Gastrocnemius medialis (tissue), 4 donors: ENCODE results near the gene RNF175. TPM values are rescaled to one million over a fixed set of nuclear protein-coding genes. Genes with fewer than 3 reads are reported as not detected.

Experiments used
- ATAC-seq, 2 donors: fragments of 150-250 bp; one replicate each; pipeline ENCODE4 v1.9.1; 2016
- DNase-seq, 2 donors: peaks; one replicate each; pipeline ENCODE4 v3.0.0-alpha.2; 2019
- H3K27ac ChIP-seq, 4 donors: fragments of 200-600 bp; sonication (generic); 1 replicate in 1 of 4; 2 replicates in 3 of 4; pipeline ENCODE4 v1.5.1; 2016 to 2018; ENCODE audit warnings: mild to moderate bottlenecking in 2 of 4, moderate library complexity in 1 of 4
- H3K27me3 ChIP-seq, 3 donors: fragments of 200-600 bp; sonication (generic) in 2 of 3; 1 replicate in 1 of 3; 2 replicates in 2 of 3; pipeline versions ENCODE4 v1.5.1 to v1.6.0; 2016 to 2019; ENCODE audit warnings: mild to moderate bottlenecking in 1 of 3, moderate library complexity in 1 of 3
- H3K36me3 ChIP-seq, 2 donors: fragments of 200-600 bp; sonication (generic) in 1 of 2; one replicate each; pipeline ENCODE4 v1.5.1; 2017 to 2018
- H3K4me1 ChIP-seq, 2 donors: fragments of 200-600 bp; sonication (generic) in 1 of 2; one replicate each; pipeline ENCODE4 v1.5.1; 2016 to 2017; ENCODE audit warnings: mild to moderate bottlenecking in 2 of 2
- H3K4me3 ChIP-seq, 4 donors: fragments of 200-600 bp; sonication (generic) in 3 of 4; 1 replicate in 1 of 4; 2 replicates in 3 of 4; pipeline ENCODE4 v1.5.1; 2016 to 2019; ENCODE audit warnings: mild to moderate bottlenecking in 2 of 4
- H3K9me3 ChIP-seq, 3 donors: fragments of 200-600 bp; sonication (generic) in 2 of 3; 1 replicate in 1 of 3; 2 replicates in 2 of 3; pipeline ENCODE4 v1.5.1; 2016 to 2019
- POLR2A ChIP-seq, 2 donors: fragments of 450-650 bp; IDR thresholded peaks; one replicate each; pipeline ENCODE4 v1.6.1; 2017; ENCODE audit warnings: antibody characterized with exemption in 2 of 2, mild to moderate bottlenecking in 2 of 2, moderate library complexity in 2 of 2
- in situ Hi-C, 4 donors: fragments of 200-750 bp; cut with MboI; loops; one replicate each; pipeline versions ENCODE4 v1.15.0 to v1.8.0; 2017; ENCODE audit warnings: low sequenced_read_pairs in 4 of 4
- intact Hi-C: fragments of 100-400 bp; cut with DNase I; formaldehyde crosslinking; loops from one replicate; pipeline ENCODE4 v1.15.1; 2023; ENCODE audit warnings: low total_unique reads
- total RNA-seq, 4 donors: library from RNA; depleted of rRNA; stranded (reverse); fragments of >200 nt; gene quantifications; one replicate each; pipeline versions ENCODE4 v1.1.0 to v1.2.3, GENCODE V29; 2016
- TF ChIP-seq, protein P1 (sequence below), 5 experiments: fragments of 450-650 bp in 3 of 5; fragments of 200-600 bp in 2 of 5; sonication (generic) in 2 of 5; IDR thresholded peaks in 4 of 5; conservative IDR thresholded peaks in 1 of 5; 1 replicate in 4 of 5; 2 replicates in 1 of 5; pipeline ENCODE4 v1.5.1; 2016 to 2019; ENCODE audit warnings: antibody characterized with exemption in 5 of 5, mild to moderate bottlenecking in 3 of 5, moderate library complexity in 3 of 5

The RNF175 gene
- total RNA-seq, 4 donors from 2014 or later, result 1.2 TPM; not detected in 3

DNA sequence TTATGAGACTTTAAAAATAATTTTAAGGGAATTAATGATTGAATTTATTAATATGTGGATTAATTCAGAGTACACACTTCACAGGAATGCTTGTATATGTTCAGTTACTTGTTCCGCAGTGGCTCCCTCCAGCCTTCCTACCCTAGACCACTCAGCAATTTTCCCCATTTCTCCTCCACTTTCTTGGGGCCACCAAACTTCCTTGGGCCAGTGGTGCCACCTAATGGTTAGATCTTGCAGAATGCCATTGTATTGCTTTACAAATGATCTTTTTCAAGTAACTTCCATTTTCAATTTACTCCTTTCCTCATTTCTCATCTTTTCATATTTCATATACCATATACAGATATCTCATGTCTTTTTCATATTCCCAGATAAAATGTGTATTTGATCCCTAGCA lies 3.6 kb upstream of the RNF175 start:
- no peaks in the 10 kb centered on the region for H3K4me1 ChIP-seq
- H3K4me3 ChIP-seq, result no peak overlapping the region
- no peak for ATAC-seq
- TF ChIP-seq, protein P1, sequence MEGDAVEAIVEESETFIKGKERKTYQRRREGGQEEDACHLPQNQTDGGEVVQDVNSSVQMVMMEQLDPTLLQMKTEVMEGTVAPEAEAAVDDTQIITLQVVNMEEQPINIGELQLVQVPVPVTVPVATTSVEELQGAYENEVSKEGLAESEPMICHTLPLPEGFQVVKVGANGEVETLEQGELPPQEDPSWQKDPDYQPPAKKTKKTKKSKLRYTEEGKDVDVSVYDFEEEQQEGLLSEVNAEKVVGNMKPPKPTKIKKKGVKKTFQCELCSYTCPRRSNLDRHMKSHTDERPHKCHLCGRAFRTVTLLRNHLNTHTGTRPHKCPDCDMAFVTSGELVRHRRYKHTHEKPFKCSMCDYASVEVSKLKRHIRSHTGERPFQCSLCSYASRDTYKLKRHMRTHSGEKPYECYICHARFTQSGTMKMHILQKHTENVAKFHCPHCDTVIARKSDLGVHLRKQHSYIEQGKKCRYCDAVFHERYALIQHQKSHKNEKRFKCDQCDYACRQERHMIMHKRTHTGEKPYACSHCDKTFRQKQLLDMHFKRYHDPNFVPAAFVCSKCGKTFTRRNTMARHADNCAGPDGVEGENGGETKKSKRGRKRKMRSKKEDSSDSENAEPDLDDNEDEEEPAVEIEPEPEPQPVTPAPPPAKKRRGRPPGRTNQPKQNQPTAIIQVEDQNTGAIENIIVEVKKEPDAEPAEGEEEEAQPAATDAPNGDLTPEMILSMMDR (IDR thresholded peaks at IDR 0.05 in 4 of 5, conservative IDR thresholded peaks at IDR 0.05 in 1 of 5), result no peak
- no peak for TF ChIP-seq POLR2A (IDR thresholded peaks at IDR 0.05)
- intact Hi-C loops (no loop called here), in situ Hi-C loops (no loop called here)
- DNase-seq, result no peak
- H3K36me3 ChIP-seq, result no peaks in the 10 kb centered on the region
- H3K27ac ChIP-seq, result no peak overlapping the region
- H3K27me3 ChIP-seq, result peaks cover 8 to 27% (median 15%) of the 10 kb centered on the region in 3 donors
- H3K9me3 ChIP-seq, result no peaks in the 10 kb centered on the region

DNA sequence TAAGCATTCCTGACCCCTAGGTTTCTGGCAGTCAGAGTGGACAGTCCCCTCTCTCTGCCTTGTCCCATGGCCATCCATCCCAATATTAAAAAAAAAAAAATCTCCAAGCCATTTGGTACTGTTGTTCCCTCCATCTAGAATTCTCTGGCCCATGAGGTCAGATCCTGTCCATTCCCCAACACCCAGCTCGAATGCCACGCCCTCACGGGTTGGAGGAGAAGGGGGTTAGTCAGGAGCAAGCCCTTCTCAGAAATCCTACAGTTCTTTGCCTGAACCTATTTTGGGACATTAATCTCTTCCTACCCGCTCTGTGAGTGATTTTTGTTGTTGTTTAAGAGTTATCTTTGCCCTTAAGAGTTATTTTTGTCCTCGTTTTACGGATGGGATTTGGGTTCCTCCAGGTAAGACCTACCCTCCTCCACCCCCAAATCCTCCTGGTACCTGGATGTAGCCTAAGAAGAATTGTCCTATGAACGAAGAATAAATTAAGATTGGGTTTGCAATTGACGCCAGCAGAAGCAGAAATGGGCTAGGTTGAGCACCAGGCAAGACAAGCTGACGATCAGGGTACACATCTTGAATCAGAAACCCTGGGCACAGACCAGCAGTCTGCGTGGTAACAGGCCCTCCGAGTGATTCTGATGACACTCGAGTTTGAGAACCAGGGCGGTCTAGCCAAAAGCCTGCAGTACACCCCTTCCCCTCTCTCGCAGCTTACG lies 977 bp downstream of the RNF175 start:
- Histone ChIP-seq H3K36me3 (no peaks in the 10 kb centered on the region), H3K27ac (no peak overlapping the region), H3K9me3 (no peaks in the 10 kb centered on the region), H3K4me1 (no peaks in the 10 kb centered on the region), H3K27me3 (peaks cover 8 to 31% (median 15%) of the 10 kb centered on the region in 3 donors), H3K4me3 (peak overlapping the region; percentile 29 to 56 (median 48))
- intact Hi-C loops (no loop called here), in situ Hi-C loops (no loop called here)
- ATAC-seq (no peak), DNase-seq (no peak)
- no peak for TF ChIP-seq POLR2A (IDR thresholded peaks at IDR 0.05)
- TF ChIP-seq, protein P1 (IDR thresholded peaks at IDR 0.05 in 4 of 5, conservative IDR thresholded peaks at IDR 0.05 in 1 of 5), result no peak

DNA sequence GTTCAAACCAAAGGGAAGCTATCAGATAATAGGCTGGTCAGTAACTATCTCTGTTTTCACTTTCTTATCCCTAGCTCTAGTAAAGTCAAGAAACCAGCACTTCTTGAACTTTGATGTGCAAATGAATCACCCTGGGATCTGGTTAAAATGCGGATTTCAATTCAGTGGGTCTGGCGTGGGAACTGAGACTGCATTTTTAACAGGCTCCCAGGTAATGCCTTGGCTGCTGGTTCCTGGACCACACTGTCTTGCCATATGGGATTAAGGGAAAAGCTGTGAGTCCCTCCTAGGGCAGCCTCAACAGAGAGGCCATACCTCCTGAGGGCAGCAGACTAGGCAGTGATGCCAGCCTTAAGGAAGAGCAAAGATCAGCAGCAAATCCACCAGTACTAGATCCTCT lies 1.7 kb downstream of the RNF175 start:
- no peak for DNase-seq
- TF ChIP-seq POLR2A (IDR thresholded peaks at IDR 0.05), result no peak
- TF ChIP-seq, protein P1 (IDR thresholded peaks at IDR 0.05 in 4 of 5, conservative IDR thresholded peaks at IDR 0.05 in 1 of 5), result no peak
- in situ Hi-C loops, result no loop called here
- H3K9me3 ChIP-seq, result no peaks in the 10 kb centered on the region
- H3K4me1 ChIP-seq, result no peaks in the 10 kb centered on the region
- intact Hi-C loops, result no loop called here
- no peak for ATAC-seq
- no peak overlapping the region for H3K27ac ChIP-seq
- peaks cover 8 to 31% (median 15%) of the 10 kb centered on the region in 3 donors for H3K27me3 ChIP-seq
- H3K36me3 ChIP-seq, result no peaks in the 10 kb centered on the region
- H3K4me3 ChIP-seq, result no peak overlapping the region

DNA sequence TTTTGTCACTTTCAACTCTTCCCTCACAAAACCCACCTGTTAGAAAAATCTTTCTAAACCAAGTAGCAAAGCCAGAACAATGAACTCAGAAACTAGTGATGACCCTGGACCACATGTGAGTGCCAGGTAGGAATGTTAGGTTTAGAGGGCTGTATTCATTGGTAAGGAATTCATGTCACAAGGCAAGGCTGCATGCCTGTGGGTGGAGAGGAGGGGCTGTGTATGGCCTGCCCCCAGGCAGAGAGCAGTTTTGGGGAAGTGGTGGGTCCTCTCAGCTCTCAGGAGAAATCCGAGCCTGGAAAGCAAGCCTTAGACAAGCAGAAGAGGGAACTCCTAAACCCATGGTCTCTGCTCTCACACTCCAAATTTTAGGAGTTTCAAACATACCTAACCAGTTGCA lies 2.4 kb downstream of the RNF175 start:
- Histone ChIP-seq H3K9me3 (no peaks in the 10 kb centered on the region), H3K4me1 (no peaks in the 10 kb centered on the region), H3K27me3 (peaks cover 8 to 31% (median 15%) of the 10 kb centered on the region in 3 donors), H3K4me3 (no peak overlapping the region), H3K27ac (no peak overlapping the region), H3K36me3 (no peaks in the 10 kb centered on the region)
- intact Hi-C loops (no loop called here), in situ Hi-C loops (no loop called here)
- no peak for ATAC-seq
- TF ChIP-seq, protein P1 (IDR thresholded peaks at IDR 0.05 in 4 of 5, conservative IDR thresholded peaks at IDR 0.05 in 1 of 5), result no peak
- no peak for TF ChIP-seq POLR2A (IDR thresholded peaks at IDR 0.05)
- DNase-seq, result no peak
